NCI-H510A (cell line): ENCODE measurements around the gene CDK15.

ENCODE experiments used
- DNase-seq: peaks from one replicate; lab custom pipeline; 2025; lab: John Stamatoyannopoulos, UW

The CDK15 gene

GRCh38 chr2:201938156-201938775 lies 131.9 kb downstream of the CDK15 start:
- DNase-seq, result no peak

GRCh38 chr2:201938781-201939180 lies 132.4 kb downstream of the CDK15 start:
- no peak for DNase-seq

DNA sequence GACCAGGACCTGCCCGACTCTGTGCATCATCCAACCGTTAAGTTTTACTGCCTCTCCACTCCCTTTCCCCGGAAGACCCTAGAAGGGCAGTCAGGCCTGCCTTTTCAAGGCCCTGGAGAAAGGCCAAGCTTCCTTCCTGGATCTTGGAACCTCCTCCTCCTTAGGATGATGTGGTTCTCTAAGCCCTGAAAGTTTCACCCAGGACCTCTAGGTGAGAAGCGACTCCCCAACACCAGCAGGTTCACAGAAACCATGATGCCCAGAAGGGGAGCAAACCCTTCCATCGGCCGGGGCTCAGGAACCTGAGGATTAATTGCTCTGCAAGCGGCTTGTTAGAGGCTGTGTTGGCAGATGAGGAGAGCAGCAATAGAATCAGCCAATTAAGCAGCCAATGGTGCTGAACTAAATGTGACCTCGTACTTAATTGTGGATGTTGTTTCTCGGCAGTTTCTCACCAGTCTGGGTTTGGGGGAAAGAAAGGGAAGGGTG lies 133.2 kb downstream of the CDK15 start:
- DNase-seq, result no peak

DNA sequence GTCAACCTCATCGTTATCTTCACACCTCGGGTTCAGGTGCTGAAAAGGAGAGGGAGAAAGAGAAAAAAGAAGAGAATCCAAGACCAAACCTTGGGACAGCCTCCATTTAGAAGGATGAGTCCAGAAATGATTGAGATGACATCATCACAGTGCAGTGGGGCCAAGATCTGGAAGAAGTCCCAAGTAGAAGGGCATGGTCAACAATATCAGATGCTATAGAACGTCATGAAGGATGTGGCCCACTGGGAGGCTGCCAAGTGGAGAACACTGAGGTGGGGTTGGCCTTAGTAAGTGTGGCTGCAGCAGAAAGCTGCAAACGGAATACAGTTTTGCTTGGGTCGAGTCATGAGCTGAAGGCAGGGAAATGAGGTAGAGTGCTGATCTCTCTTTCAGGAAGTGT lies 136.2 kb downstream of the CDK15 start:
- DNase-seq, result no peak
